ENCODE measurements around the gene APCDD1L. TPM values are rescaled to one million over a fixed set of nuclear protein-coding genes. Genes with fewer than 3 reads are reported as not detected.

APCDD1L gene
- total RNA-seq, 1 experiment from 2014 or later = 2.4 TPM

DNA sequence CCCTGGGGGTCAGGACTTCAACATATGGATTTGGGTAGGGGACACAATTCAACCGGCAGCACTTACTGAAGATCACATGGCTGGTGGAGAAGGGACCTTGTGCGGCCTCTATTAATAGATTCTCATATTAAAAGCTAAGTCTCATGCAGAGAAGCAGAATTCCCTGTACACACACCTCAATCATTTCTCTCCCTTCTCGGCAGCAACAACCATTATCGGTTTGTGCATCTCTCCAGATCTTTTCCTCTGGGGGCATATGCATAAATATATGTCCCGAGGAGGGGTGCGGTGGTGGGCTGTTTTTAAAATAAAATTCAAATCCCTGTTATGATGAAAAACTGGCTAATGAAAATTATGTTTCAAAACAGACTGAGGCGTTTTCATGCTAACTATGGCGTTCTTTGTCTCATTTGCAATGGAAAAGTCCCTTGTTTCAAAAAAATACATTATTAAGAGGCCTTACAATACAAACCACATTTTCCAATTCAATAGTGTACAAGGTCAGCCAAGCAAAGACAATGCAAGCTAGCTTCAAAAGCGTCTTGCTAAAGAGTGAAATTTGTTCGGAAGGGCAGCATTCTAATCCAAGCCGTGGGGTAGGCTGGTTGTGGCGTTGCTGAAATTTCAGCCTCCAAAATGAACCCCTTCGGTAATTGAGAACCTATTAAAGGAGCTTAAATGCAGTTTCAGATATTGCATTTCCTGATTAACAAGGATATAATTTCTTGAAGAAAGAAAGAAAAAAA lies 17.3 kb downstream of the APCDD1L start:
- ChIA-PET CTCF (interaction anchor here (0.6 to 2.7 kb wide), 2 partner anchors 16 to 204 kb away, joined by 3 to 8 read pairs; no protein-coding TSS in a partner anchor), POLR2A (no interaction called here)
- peaks cover 35% of the 10 kb centered on the region for H3K9me3 Mint-ChIP-seq
- H3K4me1 Mint-ChIP-seq = no peaks in the 10 kb centered on the region
- ATAC-seq (no peak), DNase-seq (ENCODE audit: low spot score) (no peak)
- H3K4me3 Mint-ChIP-seq = no peak overlapping the region
- no peak for TF ChIP-seq NR1H2 (CRISPR knock-in tag; IDR thresholded peaks at IDR 0.05)
- TF ChIP-seq, protein P1, sequence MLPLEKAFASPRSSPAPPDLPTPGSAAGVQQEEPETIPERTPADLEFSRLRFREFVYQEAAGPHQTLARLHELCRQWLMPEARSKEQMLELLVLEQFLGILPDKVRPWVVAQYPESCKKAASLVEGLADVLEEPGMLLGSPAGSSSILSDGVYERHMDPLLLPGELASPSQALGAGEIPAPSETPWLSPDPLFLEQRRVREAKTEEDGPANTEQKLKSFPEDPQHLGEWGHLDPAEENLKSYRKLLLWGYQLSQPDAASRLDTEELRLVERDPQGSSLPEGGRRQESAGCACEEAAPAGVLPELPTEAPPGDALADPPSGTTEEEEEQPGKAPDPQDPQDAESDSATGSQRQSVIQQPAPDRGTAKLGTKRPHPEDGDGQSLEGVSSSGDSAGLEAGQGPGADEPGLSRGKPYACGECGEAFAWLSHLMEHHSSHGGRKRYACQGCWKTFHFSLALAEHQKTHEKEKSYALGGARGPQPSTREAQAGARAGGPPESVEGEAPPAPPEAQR (CRISPR knock-in tag; IDR thresholded peaks at IDR 0.05) = no peak
- TF ChIP-seq, protein P2, sequence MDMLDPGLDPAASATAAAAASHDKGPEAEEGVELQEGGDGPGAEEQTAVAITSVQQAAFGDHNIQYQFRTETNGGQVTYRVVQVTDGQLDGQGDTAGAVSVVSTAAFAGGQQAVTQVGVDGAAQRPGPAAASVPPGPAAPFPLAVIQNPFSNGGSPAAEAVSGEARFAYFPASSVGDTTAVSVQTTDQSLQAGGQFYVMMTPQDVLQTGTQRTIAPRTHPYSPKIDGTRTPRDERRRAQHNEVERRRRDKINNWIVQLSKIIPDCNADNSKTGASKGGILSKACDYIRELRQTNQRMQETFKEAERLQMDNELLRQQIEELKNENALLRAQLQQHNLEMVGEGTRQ (CRISPR knock-in tag; IDR thresholded peaks at IDR 0.05) = no peak
- TF ChIP-seq, protein P3, sequence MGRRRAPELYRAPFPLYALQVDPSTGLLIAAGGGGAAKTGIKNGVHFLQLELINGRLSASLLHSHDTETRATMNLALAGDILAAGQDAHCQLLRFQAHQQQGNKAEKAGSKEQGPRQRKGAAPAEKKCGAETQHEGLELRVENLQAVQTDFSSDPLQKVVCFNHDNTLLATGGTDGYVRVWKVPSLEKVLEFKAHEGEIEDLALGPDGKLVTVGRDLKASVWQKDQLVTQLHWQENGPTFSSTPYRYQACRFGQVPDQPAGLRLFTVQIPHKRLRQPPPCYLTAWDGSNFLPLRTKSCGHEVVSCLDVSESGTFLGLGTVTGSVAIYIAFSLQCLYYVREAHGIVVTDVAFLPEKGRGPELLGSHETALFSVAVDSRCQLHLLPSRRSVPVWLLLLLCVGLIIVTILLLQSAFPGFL (CRISPR knock-in tag; IDR thresholded peaks at IDR 0.05; ENCODE audit: borderline replicate concordance) = no peak
- TF ChIP-seq NR2C2 (CRISPR knock-in tag; IDR thresholded peaks at IDR 0.05) = no peak
- TF ChIP-seq, protein P4, sequence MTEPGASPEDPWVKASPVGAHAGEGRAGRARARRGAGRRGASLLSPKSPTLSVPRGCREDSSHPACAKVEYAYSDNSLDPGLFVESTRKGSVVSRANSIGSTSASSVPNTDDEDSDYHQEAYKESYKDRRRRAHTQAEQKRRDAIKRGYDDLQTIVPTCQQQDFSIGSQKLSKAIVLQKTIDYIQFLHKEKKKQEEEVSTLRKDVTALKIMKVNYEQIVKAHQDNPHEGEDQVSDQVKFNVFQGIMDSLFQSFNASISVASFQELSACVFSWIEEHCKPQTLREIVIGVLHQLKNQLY (CRISPR knock-in tag; IDR thresholded peaks at IDR 0.05) = no peak
- no peak for TF ChIP-seq ETV6 (CRISPR knock-in tag; IDR thresholded peaks at IDR 0.05)
- TF ChIP-seq, protein P5, sequence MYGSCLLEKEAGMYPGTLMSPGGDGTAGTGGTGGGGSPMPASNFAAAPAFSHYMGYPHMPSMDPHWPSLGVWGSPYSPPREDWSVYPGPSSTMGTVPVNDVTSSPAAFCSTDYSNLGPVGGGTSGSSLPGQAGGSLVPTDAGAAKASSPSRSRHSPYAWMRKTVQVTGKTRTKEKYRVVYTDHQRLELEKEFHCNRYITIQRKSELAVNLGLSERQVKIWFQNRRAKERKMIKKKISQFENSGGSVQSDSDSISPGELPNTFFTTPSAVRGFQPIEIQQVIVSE (CRISPR knock-in tag; IDR thresholded peaks at IDR 0.05; ENCODE audit: borderline replicate concordance) = no peak
- TF ChIP-seq SMAD4 (CRISPR knock-in tag; IDR thresholded peaks at IDR 0.05) = no peak
- TF ChIP-seq, protein P6, sequence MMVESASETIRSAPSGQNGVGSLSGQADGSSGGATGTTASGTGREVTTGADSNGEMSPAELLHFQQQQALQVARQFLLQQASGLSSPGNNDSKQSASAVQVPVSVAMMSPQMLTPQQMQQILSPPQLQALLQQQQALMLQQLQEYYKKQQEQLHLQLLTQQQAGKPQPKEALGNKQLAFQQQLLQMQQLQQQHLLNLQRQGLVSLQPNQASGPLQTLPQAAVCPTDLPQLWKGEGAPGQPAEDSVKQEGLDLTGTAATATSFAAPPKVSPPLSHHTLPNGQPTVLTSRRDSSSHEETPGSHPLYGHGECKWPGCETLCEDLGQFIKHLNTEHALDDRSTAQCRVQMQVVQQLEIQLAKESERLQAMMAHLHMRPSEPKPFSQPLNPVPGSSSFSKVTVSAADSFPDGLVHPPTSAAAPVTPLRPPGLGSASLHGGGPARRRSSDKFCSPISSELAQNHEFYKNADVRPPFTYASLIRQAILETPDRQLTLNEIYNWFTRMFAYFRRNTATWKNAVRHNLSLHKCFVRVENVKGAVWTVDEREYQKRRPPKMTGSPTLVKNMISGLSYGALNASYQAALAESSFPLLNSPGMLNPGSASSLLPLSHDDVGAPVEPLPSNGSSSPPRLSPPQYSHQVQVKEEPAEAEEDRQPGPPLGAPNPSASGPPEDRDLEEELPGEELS (CRISPR knock-in tag; IDR thresholded peaks at IDR 0.05) = no peak
- TF ChIP-seq, protein P7, sequence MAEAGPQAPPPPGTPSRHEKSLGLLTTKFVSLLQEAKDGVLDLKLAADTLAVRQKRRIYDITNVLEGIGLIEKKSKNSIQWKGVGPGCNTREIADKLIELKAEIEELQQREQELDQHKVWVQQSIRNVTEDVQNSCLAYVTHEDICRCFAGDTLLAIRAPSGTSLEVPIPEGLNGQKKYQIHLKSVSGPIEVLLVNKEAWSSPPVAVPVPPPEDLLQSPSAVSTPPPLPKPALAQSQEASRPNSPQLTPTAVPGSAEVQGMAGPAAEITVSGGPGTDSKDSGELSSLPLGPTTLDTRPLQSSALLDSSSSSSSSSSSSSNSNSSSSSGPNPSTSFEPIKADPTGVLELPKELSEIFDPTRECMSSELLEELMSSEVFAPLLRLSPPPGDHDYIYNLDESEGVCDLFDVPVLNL (CRISPR knock-in tag; IDR thresholded peaks at IDR 0.05; ENCODE audit: borderline replicate concordance, low read depth) = no peak
- TF ChIP-seq ZNF219 (CRISPR knock-in tag; IDR thresholded peaks at IDR 0.05; ENCODE audit: borderline replicate concordance) = no peak
- TF ChIP-seq, protein P8, sequence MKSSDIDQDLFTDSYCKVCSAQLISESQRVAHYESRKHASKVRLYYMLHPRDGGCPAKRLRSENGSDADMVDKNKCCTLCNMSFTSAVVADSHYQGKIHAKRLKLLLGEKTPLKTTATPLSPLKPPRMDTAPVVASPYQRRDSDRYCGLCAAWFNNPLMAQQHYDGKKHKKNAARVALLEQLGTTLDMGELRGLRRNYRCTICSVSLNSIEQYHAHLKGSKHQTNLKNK (CRISPR knock-in tag; IDR thresholded peaks at IDR 0.05) = no peak
- peaks cover 9% of the 10 kb centered on the region for H3K27me3 Mint-ChIP-seq (ENCODE audit: low read depth)
- H3K27ac Mint-ChIP-seq = no peak overlapping the region
- H3K36me3 Mint-ChIP-seq = peaks cover 5% of the 10 kb centered on the region

DNA sequence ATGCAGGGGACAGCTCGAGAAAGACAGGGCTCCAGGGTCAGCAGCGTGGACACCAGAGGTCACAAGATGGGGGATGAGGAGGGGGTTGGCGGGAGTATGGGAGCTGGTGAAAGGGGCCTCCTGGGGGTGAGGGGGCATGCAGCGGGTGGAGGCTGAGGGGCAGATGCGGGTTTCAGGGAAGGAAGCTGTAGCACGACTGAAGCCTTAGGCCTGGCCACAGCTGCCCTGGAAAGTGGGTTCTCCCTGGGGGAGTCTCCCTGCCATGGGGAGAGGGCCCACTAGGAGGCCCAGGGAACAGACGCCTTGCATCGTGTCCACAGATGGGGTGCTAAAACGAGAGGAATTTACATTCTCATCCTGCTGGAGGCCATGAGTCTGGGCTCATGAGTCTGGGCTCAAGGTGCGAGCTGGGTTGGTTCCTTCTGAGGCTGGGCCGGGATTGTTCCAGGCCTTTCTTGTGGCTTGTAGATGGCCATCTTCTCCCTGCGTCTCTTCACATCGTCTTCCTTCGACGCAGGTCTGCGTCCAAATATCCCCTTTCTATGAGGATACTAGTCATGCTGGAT lies 18.0 kb downstream of the APCDD1L start:
- no peak overlapping the region for H3K4me3 Mint-ChIP-seq
- no peak overlapping the region; the same call in 1 of the 2 replicates for H3K27ac Mint-ChIP-seq
- ATAC-seq = no peak
- ChIA-PET POLR2A (no interaction called here), CTCF (interaction anchor here (2.7 kb wide), 1 partner anchor 16 kb away, joined by 8 read pairs; no protein-coding TSS in a partner anchor)
- H3K36me3 Mint-ChIP-seq = peaks cover 4% of the 10 kb centered on the region
- DNase-seq (ENCODE audit: low spot score) = no peak
- peaks cover 7% of the 10 kb centered on the region for H3K27me3 Mint-ChIP-seq (ENCODE audit: low read depth)
- no peaks in the 10 kb centered on the region for H3K4me1 Mint-ChIP-seq
- H3K9me3 Mint-ChIP-seq = peaks cover 30% of the 10 kb centered on the region
- no peak for TF ChIP-seq ZNF232 (CRISPR knock-in tag; IDR thresholded peaks at IDR 0.05)
- no peak for TF ChIP-seq NR1H2 (CRISPR knock-in tag; IDR thresholded peaks at IDR 0.05)
- TF ChIP-seq FOXP1 (CRISPR knock-in tag; IDR thresholded peaks at IDR 0.05; ENCODE audit: borderline replicate concordance) = no peak
- TF ChIP-seq ATF1 (CRISPR knock-in tag; IDR thresholded peaks at IDR 0.05) = no peak
- TF ChIP-seq, protein P9, sequence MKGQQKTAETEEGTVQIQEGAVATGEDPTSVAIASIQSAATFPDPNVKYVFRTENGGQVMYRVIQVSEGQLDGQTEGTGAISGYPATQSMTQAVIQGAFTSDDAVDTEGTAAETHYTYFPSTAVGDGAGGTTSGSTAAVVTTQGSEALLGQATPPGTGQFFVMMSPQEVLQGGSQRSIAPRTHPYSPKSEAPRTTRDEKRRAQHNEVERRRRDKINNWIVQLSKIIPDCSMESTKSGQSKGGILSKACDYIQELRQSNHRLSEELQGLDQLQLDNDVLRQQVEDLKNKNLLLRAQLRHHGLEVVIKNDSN (CRISPR knock-in tag; IDR thresholded peaks at IDR 0.05) = no peak
- no peak for TF ChIP-seq NFATC4 (CRISPR knock-in tag; IDR thresholded peaks at IDR 0.05)
- TF ChIP-seq ZNF416 (CRISPR knock-in tag; IDR thresholded peaks at IDR 0.05) = no peak
- TF ChIP-seq ZNF263 (CRISPR knock-in tag; IDR thresholded peaks at IDR 0.05; ENCODE audit: low read depth) = no peak
- TF ChIP-seq ZNF121 (CRISPR knock-in tag; IDR thresholded peaks at IDR 0.05) = no peak
- TF ChIP-seq, protein P6 (CRISPR knock-in tag; IDR thresholded peaks at IDR 0.05) = no peak
